ENCODE results near the gene DENND6B. TPM values are rescaled to one million over a fixed set of nuclear protein-coding genes. Genes with fewer than 3 reads are reported as not detected.
"Not testable (repeated sequence)": the region's sequence is repeated elsewhere in the genome, so short reads cannot be mapped to it uniquely, and the experiment has no call there.

DENND6B gene
- total RNA-seq, 3 donors from 2014 or later, result 1.8 to 6.9 (median 5.4) TPM

- TF ChIP-seq POLR2AphosphoS5 (IDR thresholded peaks at IDR 0.05), result no peak
- no peak for TF ChIP-seq POLR2A (IDR thresholded peaks at IDR 0.05)
- no peak for TF ChIP-seq CTCF (IDR thresholded peaks at IDR 0.05)
- H3K27me3 ChIP-seq, result no peaks in the 10 kb centered on the region
- no peaks in the 10 kb centered on the region for H3K36me3 ChIP-seq
- DNase-seq (ENCODE audit: low spot score in 2 of 2), result no peak
- H3K9me3 ChIP-seq, result no peaks in the 10 kb centered on the region
- intact Hi-C loops (cut with DNase I; ENCODE audit: low total_unique reads), result no loop called here
- no peak overlapping the region for H3K4me3 ChIP-seq
- H3K27ac ChIP-seq, result no peak overlapping the region
- peaks cover 0 to 6% of the 10 kb centered on the region in 2 donors for H3K4me1 ChIP-seq
These were observed 12.1 kb upstream of the DENND6B start for GRCh38 chr22:50338860-50339462.

GRCh38 chr22:50338042-50338573 lies 11.3 kb upstream of the DENND6B start:
- Histone ChIP-seq H3K4me3 (no peak overlapping the region), H3K27me3 (no peaks in the 10 kb centered on the region), H3K27ac (no peak overlapping the region), H3K36me3 (no peaks in the 10 kb centered on the region), H3K4me1 (peaks cover 0 to 6% of the 10 kb centered on the region in 2 donors), H3K9me3 (no peaks in the 10 kb centered on the region)
- no peak for DNase-seq (ENCODE audit: low spot score in 2 of 2)
- intact Hi-C loops (cut with DNase I; ENCODE audit: low total_unique reads), result no loop called here
- TF ChIP-seq CTCF (IDR thresholded peaks at IDR 0.05) (no peak), POLR2A (IDR thresholded peaks at IDR 0.05) (no peak), POLR2AphosphoS5 (IDR thresholded peaks at IDR 0.05) (no peak)

GRCh38 chr22:50337262-50338041 lies 10.6 kb upstream of the DENND6B start:
- H3K36me3 ChIP-seq, result no peaks in the 10 kb centered on the region
- no peaks in the 10 kb centered on the region for H3K9me3 ChIP-seq
- TF ChIP-seq POLR2AphosphoS5 (IDR thresholded peaks at IDR 0.05) (no peak), CTCF (IDR thresholded peaks at IDR 0.05) (no peak)
- H3K27ac ChIP-seq, result no peak overlapping the region
- no peak overlapping the region for H3K4me3 ChIP-seq
- intact Hi-C loops (cut with DNase I; ENCODE audit: low total_unique reads), result no loop called here
- no peaks in the 10 kb centered on the region for H3K27me3 ChIP-seq
- DNase-seq (ENCODE audit: low spot score in 2 of 2), result no peak
- peaks cover 0 to 2% of the 10 kb centered on the region in 2 donors for H3K4me1 ChIP-seq

- H3K27me3 ChIP-seq; DNase-seq (ENCODE audit: low spot score in 2 of 2); H3K4me1 ChIP-seq; H3K36me3 ChIP-seq; intact Hi-C loops (cut with DNase I; ENCODE audit: low total_unique reads); H3K4me3 ChIP-seq; H3K27ac ChIP-seq; H3K9me3 ChIP-seq: not testable (repeated sequence)
These were observed 7.6 kb upstream of the DENND6B start for GRCh38 chr22:50334433-50334832.

- no peaks in the 10 kb centered on the region for H3K36me3 ChIP-seq
- H3K4me3 ChIP-seq, result no peak overlapping the region
- H3K4me1 ChIP-seq, result peaks cover 0 to 8% of the 10 kb centered on the region in 2 donors
These were observed 2.4 kb upstream of the DENND6B start for GRCh38 chr22:50329236-50329635.

More at GRCh38 chr22:50329236-50329635, 2.4 kb upstream of the DENND6B start:
- intact Hi-C loops (cut with DNase I; ENCODE audit: low total_unique reads), result loop anchor here (5.0 kb wide), 1 partner anchor 57 kb away; the partner anchor contains the start of gene MAPK11
- no peaks in the 10 kb centered on the region for H3K9me3 ChIP-seq
- no peak for TF ChIP-seq CTCF (IDR thresholded peaks at IDR 0.05)
- TF ChIP-seq POLR2A (IDR thresholded peaks at IDR 0.05), result no peak
- TF ChIP-seq POLR2AphosphoS5 (IDR thresholded peaks at IDR 0.05), result no peak
- no peak for DNase-seq (ENCODE audit: low spot score in 2 of 2)
- H3K27ac ChIP-seq, result no peak overlapping the region
- H3K27me3 ChIP-seq, result no peaks in the 10 kb centered on the region
